Cardiac muscle cell (in vitro differentiated cells and primary cell): ENCODE data around the gene TMEM11. TPM values are rescaled to one million over a fixed set of nuclear protein-coding genes. Genes with fewer than 3 reads are reported as not detected.

Experiments used
- DNase-seq, 2 donors: peaks; one replicate each; pipeline versions ENCODE4 v3.0.0 to v3.0.0-alpha.2; 2010 to 2017; ENCODE audit warnings: low read depth in 1 of 2, low spot score in 1 of 2
- H3K27ac ChIP-seq: fragments of 200-600 bp; sonication (generic); 2 replicates; pipeline ENCODE4 v1.5.1; 2016
- H3K27me3 ChIP-seq: fragments of 200-600 bp; sonication (generic); 2 replicates; pipeline ENCODE4 v1.6.0; 2016; ENCODE audit warnings: control low read depth
- H3K36me3 ChIP-seq: fragments of 200-600 bp; sonication (generic); 2 replicates; pipeline ENCODE4 v1.5.1; 2016; ENCODE audit warnings: control low read depth
- H3K4me1 ChIP-seq: fragments of 200-600 bp; sonication (generic); 2 replicates; pipeline ENCODE4 v1.8.1; 2017; ENCODE audit warnings: low read depth, mild to moderate bottlenecking, mixed run types
- H3K4me3 ChIP-seq: fragments of 200-600 bp; sonication (generic); 2 replicates; pipeline ENCODE4 v1.5.1; 2016; ENCODE audit warnings: mild to moderate bottlenecking
- H3K9me3 ChIP-seq: fragments of 200-600 bp; sonication (generic); 2 replicates; pipeline ENCODE4 v1.5.1; 2017; ENCODE audit warnings: low read depth, mild to moderate bottlenecking, control low read depth
- CTCF ChIP-seq: IDR thresholded peaks from 2 replicates; pipeline ENCODE4 v1.5.1; 2012; ENCODE audit warnings: low read depth, mild to moderate bottlenecking, low read length
- polyA plus RNA-seq: library from polyadenylated mRNA; unstranded; fragments of >200 nt; fragmentation: Nextera tagmentation; extraction: Ambion mirVana; gene quantifications from 2 replicates; pipeline ENCODE4 v1.2.1, GENCODE V29; 2016
- total RNA-seq: library from RNA; depleted of rRNA; stranded (reverse); fragments of >200 nt; gene quantifications from 2 replicates; pipeline ENCODE4 v1.2.3, GENCODE V29; 2016

TMEM11 gene
- total and polyA plus RNA-seq, 2 experiments from 2014 or later: 37.9 to 91.0 TPM

- H3K4me3 ChIP-seq: no peak overlapping the region
- no peaks in the 10 kb centered on the region for H3K27me3 ChIP-seq
- no peak for DNase-seq
- peaks cover 4% of the 10 kb centered on the region for H3K36me3 ChIP-seq
- no peak overlapping the region for H3K27ac ChIP-seq
- H3K4me1 ChIP-seq: no peaks in the 10 kb centered on the region
- H3K9me3 ChIP-seq: no peaks in the 10 kb centered on the region
- no peak for TF ChIP-seq CTCF
Observed at GRCh38 chr17:21191698-21192097, 22.3 kb downstream of the TMEM11 start.

- no peak for TF ChIP-seq CTCF
- DNase-seq: no peak
- Histone ChIP-seq H3K36me3 (peaks cover 4% of the 10 kb centered on the region), H3K9me3 (no peaks in the 10 kb centered on the region), H3K27ac (no peak overlapping the region), H3K27me3 (no peaks in the 10 kb centered on the region), H3K4me1 (no peaks in the 10 kb centered on the region), H3K4me3 (no peak overlapping the region)
Observed at GRCh38 chr17:21190078-21190477, 23.9 kb downstream of the TMEM11 start.

GRCh38 chr17:21189361-21189760 lies 24.6 kb downstream of the TMEM11 start:
- Histone ChIP-seq H3K36me3 (peaks cover 4% of the 10 kb centered on the region), H3K9me3 (no peaks in the 10 kb centered on the region), H3K27ac (no peak overlapping the region), H3K4me3 (no peak overlapping the region), H3K4me1 (no peaks in the 10 kb centered on the region), H3K27me3 (no peaks in the 10 kb centered on the region)
- no peak for TF ChIP-seq CTCF
- no peak for DNase-seq

- DNase-seq: no peak
- H3K9me3 ChIP-seq: no peaks in the 10 kb centered on the region
- H3K36me3 ChIP-seq: peaks cover 4% of the 10 kb centered on the region
- no peak overlapping the region for H3K4me3 ChIP-seq
- no peak overlapping the region for H3K27ac ChIP-seq
- no peak for TF ChIP-seq CTCF
- H3K4me1 ChIP-seq: no peaks in the 10 kb centered on the region
- H3K27me3 ChIP-seq: no peaks in the 10 kb centered on the region
Observed at GRCh38 chr17:21186399-21187187, 27.4 kb downstream of the TMEM11 start.

GRCh38 chr17:21185061-21185460 lies 28.9 kb downstream of the TMEM11 start:
- H3K4me3 ChIP-seq: no peak overlapping the region
- no peaks in the 10 kb centered on the region for H3K4me1 ChIP-seq
- no peak for DNase-seq
- no peaks in the 10 kb centered on the region for H3K9me3 ChIP-seq
- peaks cover 4% of the 10 kb centered on the region for H3K36me3 ChIP-seq
- TF ChIP-seq CTCF: no peak
- no peak overlapping the region for H3K27ac ChIP-seq
- no peaks in the 10 kb centered on the region for H3K27me3 ChIP-seq
